ENCODE data around the gene CYB561D2.

CYB561D2 gene

DNA sequence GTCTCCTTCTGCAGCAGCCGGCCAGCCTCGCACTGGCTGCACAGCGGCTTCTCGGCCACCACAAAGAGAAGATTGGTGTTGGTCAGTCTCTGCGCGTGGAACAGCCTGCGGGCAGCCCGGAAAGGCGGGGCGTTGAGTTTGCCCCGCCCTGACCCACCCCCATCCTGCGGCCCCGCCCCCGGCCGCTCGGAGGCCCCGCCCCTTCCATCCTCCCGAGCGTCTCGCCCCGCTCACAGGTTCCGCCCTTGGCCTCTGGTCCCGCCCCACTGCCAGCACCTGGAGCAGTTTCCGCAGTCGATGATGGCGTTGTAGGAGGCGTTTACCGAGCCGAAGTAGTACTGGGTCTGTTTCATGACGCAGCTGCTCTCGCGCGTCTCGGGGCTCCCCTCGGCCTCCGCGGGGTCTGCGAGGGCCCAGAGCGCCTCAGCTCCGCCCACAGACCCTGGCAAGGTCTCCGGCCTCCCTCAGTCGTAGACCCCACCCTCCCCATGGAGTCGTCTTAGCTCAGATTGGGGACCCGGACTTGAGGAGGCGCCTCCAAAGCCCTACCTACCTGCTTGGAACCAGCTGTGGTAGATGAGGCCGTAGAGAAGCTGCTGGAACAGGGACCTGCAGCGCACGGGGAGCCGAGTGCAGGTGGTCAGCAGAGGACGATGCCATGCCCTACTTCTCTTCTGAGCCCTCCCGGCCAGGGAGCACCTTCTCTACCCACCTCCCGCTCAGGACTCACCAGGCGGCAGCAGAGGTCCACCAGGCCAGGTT lies 14.6 kb downstream of the CYB561D2 start:
- peak; percentile 87 to 91 (median 89) for DNase-seq (ENCODE audit: low read depth in 3 of 3)

DNA sequence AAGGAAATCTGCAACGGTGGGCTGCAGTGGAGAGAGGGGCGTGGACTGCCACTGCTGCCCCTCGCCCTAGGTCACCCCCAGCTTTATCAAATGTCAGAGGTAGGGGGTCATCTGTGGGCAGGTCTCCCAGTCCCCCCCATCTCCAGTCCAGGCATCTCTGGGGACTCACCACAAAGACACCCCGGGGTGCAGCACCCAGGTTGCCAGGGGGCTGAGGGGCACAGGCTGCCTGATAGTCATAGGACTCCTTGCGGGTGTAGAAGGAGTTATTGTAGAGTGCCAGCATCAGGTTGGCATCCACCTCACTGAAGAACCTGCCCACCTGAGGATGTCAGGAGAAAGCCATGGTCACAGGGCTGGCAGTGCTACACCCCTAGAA lies 15.2 kb downstream of the CYB561D2 start:
- DNase-seq (ENCODE audit: low read depth in 3 of 3): no peak

DNA sequence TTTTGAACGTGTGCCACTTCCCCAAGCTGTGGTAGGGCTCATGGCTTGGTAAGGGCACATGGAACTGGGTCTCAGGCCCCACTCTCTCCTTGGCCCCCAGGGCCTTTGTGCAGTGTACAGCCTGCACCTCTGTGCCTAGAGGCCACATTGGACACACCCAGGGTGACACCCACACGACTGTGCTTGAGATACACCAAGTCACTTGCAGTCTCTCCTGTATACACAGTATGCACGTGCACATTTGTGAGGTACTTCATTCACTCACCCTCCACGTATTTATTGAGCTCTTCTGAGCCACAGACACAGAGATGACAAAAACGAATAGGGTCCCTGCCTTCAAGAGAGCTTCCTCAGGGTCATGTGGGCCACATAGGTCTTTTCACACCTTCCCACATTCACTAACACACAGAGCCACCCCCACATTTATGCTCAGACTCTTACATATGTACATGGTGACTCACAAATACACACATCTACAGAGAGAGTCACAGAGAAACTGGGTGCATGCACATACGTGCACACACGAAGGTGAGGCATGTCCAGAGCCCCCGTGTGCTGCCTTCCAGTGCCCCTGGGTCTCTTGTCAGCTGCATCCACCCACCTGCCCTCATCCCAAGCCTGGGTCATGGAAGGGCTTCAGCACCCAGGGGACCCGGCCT lies 18.5 kb downstream of the CYB561D2 start:
- no peak for DNase-seq (ENCODE audit: low read depth in 3 of 3)

DNA sequence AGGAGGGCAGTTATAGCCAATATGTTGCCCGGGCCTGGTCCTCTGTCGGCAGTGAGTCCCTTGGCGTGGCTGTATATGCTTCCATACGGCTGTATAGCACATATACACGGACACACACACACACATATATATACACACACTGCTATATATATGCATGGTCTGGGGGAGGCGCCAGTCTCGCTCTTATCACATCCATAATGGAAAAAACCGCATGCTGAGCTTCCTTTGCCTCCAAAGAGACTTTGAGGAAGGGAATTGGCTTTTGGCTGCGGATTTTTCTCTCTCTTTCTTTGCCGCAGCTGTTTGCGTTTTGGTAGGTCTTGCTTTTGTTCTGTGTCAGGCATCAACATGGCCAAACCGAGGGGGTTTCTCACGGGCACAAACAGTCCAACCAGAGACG lies 19.9 kb downstream of the CYB561D2 start:
- no peak for DNase-seq (ENCODE audit: low read depth in 3 of 3)

DNA sequence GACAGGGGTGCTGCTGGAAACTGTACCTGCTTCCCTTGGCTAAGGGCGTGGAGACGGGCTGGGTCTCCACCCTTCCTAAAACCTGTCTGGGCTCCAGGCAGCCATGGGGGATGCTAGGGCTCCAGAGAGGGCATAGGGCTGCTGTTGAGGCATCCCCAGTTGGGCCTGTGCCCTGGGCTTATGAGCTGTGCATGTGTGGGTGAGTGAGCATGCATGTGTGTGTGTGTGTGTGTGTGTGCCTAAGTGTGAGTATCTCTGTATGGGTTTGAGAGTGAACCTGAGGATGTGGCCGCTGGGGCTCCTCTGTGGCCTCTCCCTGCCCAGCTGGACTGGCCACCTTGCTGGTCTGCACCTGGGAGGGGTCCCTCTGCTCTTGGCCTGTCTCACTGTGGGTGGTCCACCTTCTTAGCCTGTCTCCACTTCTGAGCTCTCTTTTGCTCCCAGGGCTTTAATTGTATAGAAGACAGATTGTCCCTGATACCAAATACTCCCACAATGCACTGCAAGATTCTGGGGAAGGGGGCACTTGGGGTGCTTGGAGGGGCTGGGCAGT lies 20.5 kb downstream of the CYB561D2 start:
- no peak for DNase-seq (ENCODE audit: low read depth in 3 of 3)

DNA sequence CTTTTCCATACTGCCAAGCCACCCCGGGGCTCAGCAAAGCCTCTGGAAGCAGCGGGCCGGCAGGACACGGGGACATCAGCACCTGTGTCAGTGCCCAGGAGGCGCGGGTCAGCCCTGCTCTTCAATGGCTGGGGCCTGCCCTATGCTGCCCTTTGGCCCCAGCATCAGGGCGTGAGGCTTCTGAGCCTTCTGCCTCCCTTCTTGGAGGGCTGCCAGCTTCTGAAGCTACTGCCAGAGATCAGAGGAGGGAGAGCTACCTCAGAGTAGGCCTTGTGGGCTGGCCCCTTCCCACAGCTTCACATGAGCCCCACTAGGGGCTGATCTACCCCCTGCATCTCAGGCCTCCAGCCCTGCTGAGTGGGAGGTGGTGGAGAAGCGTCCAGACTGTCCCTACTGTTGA lies 21.7 kb downstream of the CYB561D2 start:
- DNase-seq (ENCODE audit: low read depth in 3 of 3): no peak

DNA sequence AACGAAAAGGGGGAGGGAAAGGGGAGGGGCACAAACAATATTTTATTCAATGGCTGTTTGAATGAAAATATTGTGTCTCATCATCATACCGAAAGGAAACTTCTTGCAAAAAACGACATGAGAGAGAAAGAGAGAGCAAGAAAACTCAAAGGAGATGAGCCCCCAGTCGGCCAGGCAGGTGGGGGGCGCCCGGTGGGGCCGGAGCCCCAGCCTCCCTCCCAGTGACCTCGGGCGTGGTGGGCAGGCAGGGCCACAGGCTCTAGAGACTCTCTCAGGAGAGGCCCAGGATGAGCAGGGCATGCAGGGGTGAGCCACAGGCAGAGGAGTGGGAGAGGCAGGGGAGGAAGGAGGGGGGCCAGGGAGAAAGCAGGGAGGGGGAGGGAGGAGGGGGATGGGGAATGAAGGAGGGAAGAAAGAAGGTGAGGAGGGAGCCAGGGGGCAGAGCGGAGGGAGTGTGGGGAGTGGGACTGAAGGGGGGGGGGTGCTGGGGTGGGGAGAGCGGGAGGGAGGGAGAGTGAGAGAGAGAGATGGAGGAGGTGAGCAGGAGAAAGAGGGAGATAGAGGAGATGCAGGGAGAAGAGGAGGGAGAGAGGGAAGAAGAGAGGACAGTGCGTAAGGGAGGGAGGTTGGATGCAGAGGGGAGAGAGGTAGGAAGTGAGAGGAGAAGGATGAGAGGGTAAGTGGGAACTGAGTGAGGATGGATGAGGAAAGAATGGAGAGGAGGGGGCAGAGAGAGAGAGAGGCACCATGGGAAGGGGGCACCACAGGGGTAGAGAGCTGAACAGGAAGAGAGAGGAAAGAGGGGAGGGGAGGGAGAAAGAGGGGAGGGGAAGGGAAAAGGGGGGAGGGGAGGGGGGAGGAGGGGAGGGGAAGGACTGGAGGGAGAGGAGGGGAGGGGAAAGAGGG lies 22.7 kb downstream of the CYB561D2 start:
- DNase-seq (ENCODE audit: low read depth in 3 of 3): no peak

DNA sequence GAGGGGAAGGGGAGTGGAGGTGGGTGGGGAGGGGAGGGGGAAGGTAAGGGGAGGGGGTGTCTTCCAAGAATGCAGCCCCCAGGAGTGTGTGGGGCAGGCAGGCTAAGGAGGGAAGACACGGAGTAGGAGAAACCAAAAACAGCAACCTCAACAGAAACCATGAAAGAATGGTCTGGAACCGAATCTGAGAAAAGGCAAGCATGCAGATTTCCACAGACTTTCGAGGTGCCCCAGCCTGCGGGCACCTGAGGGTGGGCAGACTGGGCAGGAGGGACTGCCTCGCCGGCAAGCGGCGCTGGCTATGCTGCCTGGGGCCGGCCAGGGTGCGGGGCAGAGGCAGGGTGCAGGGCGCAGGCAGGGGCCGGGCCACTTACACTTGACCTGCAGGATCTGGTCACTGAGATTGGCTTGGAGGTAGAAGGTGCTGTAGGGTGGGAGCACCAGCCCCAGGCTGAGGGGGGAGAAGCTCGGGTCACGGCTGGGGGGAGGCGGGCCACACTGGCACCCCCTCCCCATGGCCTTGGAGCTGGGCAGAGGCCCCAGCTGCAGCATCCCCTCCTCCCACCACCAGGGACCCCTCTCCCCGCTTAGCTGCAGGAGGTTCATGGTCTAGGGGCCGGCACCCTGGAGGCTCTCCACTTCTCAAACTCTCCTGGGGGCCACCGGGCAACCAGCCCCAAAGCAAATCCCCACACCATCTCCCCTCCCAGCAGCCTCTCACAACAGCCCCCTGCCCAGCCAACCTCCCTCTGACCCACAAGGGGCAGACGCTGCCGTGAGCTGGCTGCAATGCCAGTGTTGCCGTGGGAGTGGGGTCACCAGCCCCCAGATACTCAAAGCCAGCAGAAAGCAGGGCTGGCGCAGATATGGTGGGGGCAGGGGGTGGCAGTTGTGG lies 23.9 kb downstream of the CYB561D2 start:
- DNase-seq (ENCODE audit: low read depth in 3 of 3): no peak

DNA sequence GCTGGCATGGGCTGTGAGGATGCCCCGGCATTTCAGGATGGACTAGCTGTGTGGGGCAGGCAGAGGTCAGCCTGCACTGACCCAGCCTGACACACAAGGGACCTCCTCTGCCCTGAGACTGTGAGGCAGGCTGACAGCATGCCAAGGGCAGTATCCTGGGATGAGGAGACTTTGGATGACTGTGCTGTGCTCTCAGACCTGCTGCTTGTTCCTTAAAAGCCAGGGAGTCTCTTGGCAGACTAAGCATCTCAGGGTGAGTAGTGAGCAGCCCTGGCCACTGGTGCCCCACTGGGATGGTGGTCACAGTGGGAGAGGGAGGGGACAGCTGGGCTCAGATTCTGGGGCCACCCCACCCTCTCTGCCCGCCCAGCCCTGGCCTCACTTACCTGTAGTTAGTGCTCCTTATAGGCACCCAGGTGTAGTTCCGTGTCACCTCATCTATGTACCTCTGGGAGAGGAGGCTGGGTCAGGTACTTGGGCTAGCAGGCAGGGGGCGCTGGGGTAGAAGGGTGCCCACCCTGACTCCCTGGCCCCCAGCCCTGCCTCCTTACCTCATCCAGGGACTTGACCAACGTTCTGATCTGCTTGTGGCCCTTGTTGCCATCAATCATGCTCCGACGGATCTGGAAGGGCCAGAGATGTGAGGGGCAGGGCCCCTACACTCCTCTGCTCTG lies 24.7 kb downstream of the CYB561D2 start:
- DNase-seq (ENCODE audit: low read depth in 3 of 3): no peak

DNA sequence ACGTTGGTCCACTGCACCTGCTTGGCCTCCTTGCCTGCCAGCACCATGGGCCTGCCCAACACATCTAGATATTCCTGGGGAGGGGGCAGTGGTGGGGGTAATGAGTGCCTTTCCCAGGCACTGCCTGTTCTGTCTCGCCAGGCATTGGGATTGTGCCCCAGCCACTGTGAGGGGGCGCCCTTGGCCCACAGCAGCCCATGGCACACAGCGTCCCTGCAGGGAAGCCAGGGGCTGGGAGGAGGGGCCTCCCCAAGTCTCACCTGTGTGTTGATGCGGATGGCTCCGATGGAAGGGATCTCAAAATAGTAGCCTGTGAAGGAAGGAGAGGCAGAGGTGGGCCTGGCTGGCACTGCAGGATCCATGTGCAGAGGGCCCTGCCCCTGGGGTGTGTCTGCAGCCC lies 27.4 kb downstream of the CYB561D2 start:
- DNase-seq (ENCODE audit: low read depth in 3 of 3): no peak

DNA sequence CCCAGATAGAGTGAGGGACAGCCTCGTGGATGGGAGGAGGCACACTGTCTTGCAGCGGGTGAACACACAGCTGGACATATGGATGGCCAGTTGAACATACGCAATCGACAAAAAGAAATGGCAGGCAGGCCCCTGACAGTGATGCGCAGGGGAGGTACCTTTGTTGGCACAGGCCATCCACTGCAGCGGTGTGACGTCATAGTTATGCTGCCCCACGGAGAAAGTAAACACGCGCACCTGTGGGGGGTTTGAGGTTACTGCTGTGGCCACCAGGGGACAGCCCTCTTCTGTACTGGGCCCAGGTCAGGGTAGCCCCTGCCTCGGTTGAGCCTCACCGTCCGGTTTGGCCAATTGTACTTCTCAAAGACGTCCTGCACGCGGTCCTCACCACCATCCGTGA lies 28.1 kb downstream of the CYB561D2 start:
- DNase-seq (ENCODE audit: low read depth in 3 of 3): no peak

DNA sequence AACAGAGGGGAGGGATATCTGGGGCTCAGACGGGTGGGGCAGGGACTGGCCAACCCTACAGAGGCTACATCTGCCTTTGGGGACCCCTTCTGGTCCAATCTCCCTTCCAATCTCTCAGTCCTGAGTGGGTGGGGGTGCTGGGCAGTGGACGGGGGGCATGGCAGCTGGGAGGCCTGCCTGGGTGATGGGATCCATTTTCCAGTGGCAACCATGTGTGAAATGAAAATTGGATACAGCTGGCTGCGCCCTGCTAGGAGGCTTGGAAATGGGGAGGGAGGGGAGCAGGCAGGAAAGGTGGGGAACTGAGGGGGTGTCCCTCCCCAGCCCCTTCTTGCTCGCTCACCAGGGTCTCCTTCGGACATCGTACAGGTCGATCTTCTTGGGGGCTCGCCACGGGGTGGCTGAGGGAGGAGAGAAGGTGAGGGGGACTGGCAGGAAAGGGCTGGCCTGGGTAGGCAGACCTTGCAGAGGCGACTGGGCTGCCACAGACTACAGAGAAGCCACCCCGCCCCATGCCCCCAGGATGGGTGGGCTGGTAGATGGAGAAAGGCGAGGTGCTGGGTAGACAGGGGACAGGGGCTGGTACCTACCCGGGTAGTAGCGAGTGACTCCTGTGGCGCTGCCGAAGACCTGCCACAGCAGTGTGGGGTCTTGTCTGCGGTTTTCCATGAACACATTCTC lies 29.9 kb downstream of the CYB561D2 start:
- no peak for DNase-seq (ENCODE audit: low read depth in 3 of 3)

DNA sequence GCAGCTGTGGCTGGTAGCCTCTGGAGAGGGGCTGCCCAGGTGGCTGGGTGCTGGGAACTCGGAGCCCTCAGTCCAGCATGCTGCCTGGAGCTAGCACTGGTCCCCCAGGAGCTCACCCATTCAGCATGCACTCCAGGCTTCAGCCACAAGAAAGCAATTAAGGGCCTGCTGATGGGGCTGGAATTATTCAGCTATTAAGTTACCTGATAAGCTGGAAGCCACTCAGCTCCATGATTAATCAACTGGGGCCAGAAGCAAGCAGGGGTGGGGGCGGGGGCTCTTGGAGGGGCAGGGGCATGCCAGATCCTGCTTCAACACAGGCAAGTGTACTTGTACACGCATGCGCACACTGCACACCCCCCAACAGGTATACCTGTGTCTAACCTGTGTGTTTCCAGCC lies 30.7 kb downstream of the CYB561D2 start:
- no peak for DNase-seq (ENCODE audit: low read depth in 3 of 3)

DNA sequence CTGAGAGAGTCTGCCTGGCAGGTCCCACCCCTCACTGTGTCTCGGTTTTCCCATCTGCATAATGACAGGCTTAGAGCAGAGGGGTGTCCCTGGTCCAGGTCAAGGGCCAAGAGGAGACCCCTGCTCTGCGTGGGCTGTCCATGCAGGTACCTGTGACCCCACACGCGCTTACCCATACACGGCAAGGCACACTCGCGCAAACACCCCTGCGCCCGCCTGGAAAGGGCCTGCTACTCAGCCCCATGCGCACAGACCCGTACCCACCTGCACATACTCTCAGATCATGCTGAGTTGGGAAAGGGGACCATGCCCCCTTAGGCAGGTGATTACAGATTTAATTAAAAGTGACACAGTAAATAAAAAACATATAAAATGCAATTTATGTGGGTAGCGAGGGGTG lies 32.1 kb downstream of the CYB561D2 start:
- DNase-seq (ENCODE audit: low read depth in 3 of 3): no peak

DNA sequence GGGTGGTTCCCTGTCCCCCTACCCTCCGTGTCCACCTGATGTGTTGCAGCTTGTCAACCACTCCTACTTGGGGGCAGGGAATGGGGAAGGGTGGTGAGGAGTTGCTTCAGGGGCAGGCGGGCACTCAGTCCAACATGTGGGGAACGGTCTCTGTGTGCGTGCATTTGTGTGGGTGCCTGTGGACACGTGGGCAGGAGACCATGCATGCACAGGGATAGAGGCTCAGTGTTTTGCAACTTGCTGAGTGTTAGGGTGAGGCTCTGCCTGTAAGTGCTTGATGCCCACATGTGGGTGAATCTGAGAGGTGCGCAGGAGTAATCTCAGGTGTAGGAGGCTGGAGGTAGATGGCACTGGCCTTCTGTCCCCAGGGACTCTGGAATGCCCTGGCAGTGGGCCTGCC lies 33.1 kb downstream of the CYB561D2 start:
- DNase-seq (ENCODE audit: low read depth in 3 of 3): no peak

DNA sequence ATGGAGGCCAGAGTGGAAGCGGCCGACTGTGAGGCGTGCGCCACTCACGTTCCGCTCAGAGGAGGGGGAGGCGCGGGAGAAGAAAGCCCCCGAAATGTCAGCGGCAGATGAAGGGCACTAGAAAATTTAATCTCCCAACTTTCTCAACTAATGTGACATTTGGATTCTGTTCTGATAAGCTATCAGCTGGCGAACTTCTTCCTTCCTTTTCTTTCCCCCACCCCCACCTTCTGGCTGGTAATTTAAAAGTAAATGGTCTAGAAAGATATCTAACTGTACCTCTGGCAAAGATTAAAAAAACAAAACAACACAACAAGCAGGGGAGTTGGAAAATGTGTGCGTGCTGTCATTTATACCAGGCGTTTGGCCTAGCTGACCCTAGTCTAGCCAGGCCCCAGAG lies 35.1 kb downstream of the CYB561D2 start:
- no peak for DNase-seq (ENCODE audit: low read depth in 3 of 3)

DNA sequence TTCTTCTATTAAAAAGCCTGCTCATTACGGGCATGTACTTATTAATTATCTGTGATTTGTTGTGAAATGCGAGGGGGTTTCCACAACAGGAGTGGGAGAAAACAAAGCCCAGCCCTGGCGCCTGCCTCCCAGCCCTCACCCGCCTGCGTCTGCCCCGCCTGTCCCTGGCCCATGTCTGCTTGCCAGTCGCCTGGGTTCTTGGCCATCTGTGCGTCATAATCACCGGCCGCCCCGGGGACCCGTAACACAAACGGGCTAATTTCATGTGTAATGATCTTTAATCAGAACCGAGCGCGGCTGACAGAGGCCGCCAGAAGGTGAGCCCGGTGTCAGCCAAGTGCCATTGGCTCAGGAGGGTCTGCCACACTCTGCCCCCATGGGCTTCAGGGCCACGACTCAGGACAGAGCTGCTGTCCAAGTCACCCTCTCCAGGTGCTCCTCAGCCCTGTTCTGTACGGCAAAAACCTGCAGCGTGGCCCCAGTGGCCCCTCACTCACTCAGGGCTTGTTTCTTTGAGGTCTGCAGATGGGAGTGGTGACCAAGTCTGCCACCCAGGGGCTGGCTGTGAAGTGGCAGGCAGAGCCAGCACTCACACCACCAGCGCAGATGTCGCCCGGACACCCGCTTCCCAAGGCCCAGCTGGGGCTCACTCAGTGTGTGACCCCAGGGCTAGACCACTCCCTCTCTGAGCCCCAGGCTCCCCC lies 37.5 kb downstream of the CYB561D2 start:
- no peak for DNase-seq (ENCODE audit: low read depth in 3 of 3)

DNA sequence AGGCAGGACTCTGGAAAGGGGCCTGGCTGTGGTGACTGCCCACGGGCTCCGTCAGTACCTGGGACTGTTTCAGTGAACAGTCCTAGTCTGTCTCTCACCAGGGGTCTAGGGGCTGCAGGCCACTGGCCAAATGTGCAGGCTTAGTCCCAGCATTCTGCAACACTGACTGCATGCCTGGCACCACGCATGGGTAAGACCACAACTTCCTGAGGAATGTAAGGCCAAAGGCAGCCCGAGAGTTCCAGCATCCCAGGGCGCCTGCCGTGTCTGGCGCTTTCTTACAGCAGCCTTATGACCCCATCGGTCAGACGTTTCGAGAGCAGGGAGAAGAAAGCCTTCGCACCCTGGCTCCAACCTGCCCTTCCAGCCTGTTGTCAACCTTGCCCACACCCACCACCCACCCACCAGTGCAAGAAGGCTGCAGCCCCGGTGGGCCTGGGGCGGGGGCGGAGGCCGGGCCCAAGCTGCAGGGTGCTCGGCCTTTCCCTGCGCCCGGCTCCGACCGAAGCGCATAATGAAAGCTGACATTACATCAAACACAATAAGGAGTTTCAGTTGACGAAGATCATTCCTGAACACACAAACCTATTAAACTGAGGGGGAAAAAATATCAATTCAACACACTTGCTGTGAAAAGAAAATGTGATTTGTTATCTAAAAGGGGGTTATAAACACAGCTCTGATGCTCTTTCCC lies 38.2 kb downstream of the CYB561D2 start:
- DNase-seq (ENCODE audit: low read depth in 3 of 3): no peak

DNA sequence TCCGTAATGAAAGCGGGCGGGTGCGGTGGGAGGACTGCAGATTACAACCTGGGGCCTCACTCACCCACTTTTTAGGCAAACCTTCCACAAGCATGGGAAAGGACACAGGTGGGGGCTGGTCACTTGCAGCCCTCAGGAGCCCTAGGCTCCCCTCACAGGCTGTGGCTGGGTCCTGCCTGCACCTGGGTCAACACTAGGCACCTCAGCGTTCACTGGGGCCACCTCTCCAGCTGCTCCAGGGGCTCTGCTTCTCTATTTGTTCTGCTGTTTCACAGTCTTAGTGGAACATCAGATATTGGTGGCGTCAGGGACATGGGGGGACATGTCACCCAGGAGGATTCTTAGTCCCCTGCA lies 38.7 kb downstream of the CYB561D2 start:
- DNase-seq (ENCODE audit: low read depth in 3 of 3): no peak

Measured in stimulated activated CD4-positive, alpha-beta T cell treated with anti-CD3 and anti-CD28 coated beads, TNF-alpha, amount 100 ng/mL, for 4 hours (primary cell).